Natural killer cell (primary cell): Measurements from ENCODE around the gene PRSS35. TPM values are rescaled to one million over a fixed set of nuclear protein-coding genes. Genes with fewer than 3 reads are reported as not detected.

Experiments
- ATAC-seq, 3 donors: fragments of 150-1000 bp in 2 of 3; fragments of 200-7000 bp in 1 of 3; cut with Tn5 transposase; 1 replicate in 1 of 3; 2 replicates in 2 of 3; pipeline ENCODE4 v1.10.0; 2021; ENCODE audit warnings: mild to moderate bottlenecking in 2 of 3, moderate library complexity in 2 of 3
- DNase-seq, 2 donors: peaks; one replicate each; pipeline versions ENCODE4 v3.0.0 to v3.0.0-alpha.2; 2013 to 2021; ENCODE audit warnings: mixed read lengths in 1 of 2
- H3K27ac ChIP-seq: one replicate; pipeline ENCODE4 v1.5.1; 2013; ENCODE audit warnings: mild to moderate bottlenecking, low read length
- H3K27me3 ChIP-seq: one replicate; pipeline ENCODE4 v1.6.1; 2013; ENCODE audit warnings: low read length; ENCODE audit not compliant: control insufficient read depth, insufficient read depth
- H3K36me3 ChIP-seq: one replicate; pipeline ENCODE4 v1.6.1; 2013; ENCODE audit warnings: low read length; ENCODE audit not compliant: control insufficient read depth, insufficient read depth
- H3K4me1 ChIP-seq: one replicate; pipeline ENCODE4 v1.6.1; 2013; ENCODE audit warnings: low read length; ENCODE audit not compliant: control insufficient read depth, insufficient read depth
- H3K4me3 ChIP-seq: one replicate; pipeline ENCODE4 v1.5.1; 2013; ENCODE audit warnings: low read length
- H3K9me3 ChIP-seq: one replicate; pipeline ENCODE4 v1.6.1; 2013; ENCODE audit warnings: low read length; ENCODE audit not compliant: control insufficient read depth, insufficient read depth
- H3K27ac Mint-ChIP-seq, 2 donors: one replicate each; pipeline ENCODE4 v1.8.0; 2022; ENCODE audit warnings: mild to moderate bottlenecking in 2 of 2, mixed read lengths in 2 of 2, moderate library complexity in 1 of 2
- H3K27me3 Mint-ChIP-seq, 2 donors: one replicate each; pipeline ENCODE4 v1.8.0; 2022; ENCODE audit warnings: low read depth in 2 of 2, mixed read lengths in 2 of 2
- H3K36me3 Mint-ChIP-seq: one replicate; pipeline ENCODE4 v1.8.0; 2022; ENCODE audit warnings: mixed read lengths
- H3K4me1 Mint-ChIP-seq, 2 donors: one replicate each; pipeline ENCODE4 v1.8.0; 2022; ENCODE audit warnings: mixed read lengths in 2 of 2
- H3K4me3 Mint-ChIP-seq: one replicate; pipeline ENCODE4 v1.8.0; 2022; ENCODE audit warnings: mild to moderate bottlenecking, moderate library complexity, mixed read lengths
- H3K9me3 Mint-ChIP-seq, 2 donors: one replicate each; pipeline ENCODE4 v1.8.0; 2022; ENCODE audit warnings: mixed read lengths in 2 of 2
- WGBS: methylation state at CpG from one replicate; pipeline ENCODE4 v1.1.7; 2013; ENCODE audit warnings: missing lambda C conversion rate; ENCODE audit not compliant: insufficient coverage; 5-methylcytosine and 5-hydroxymethylcytosine counted together
- intact Hi-C: fragments of 100-400 bp; cut with micrococcal nuclease; formaldehyde crosslinking; loops from one replicate; pipeline ENCODE4 v1.14.2; 2022
- total RNA-seq, 4 donors: library from RNA; stranded (reverse); fragments of 120-200 nt in 1 of 4; gene quantifications; one replicate each; pipeline versions ENCODE4 v1.2.3 to v1.2.4, GENCODE V29; 2013 to 2022
- TF ChIP-seq, protein P1 (sequence below): fragments of 200-600 bp; IDR thresholded peaks from one replicate; pipeline ENCODE4 v1.8.0; 2022; ENCODE audit warnings: antibody characterized with exemption

PRSS35 gene
- total RNA-seq, 3 donors from 2014 or later (not counting 1 experiment from before 2014, with no cell fraction given), result not detected

- Histone ChIP-seq H3K4me1 (peaks cover 10% of the 10 kb centered on the region), H3K36me3 (no peaks in the 10 kb centered on the region), H3K27me3 (peaks cover 6% of the 10 kb centered on the region), H3K4me3 (no peak overlapping the region), H3K9me3 (no peaks in the 10 kb centered on the region), H3K27ac (no peak overlapping the region)
- TF ChIP-seq, protein P1, sequence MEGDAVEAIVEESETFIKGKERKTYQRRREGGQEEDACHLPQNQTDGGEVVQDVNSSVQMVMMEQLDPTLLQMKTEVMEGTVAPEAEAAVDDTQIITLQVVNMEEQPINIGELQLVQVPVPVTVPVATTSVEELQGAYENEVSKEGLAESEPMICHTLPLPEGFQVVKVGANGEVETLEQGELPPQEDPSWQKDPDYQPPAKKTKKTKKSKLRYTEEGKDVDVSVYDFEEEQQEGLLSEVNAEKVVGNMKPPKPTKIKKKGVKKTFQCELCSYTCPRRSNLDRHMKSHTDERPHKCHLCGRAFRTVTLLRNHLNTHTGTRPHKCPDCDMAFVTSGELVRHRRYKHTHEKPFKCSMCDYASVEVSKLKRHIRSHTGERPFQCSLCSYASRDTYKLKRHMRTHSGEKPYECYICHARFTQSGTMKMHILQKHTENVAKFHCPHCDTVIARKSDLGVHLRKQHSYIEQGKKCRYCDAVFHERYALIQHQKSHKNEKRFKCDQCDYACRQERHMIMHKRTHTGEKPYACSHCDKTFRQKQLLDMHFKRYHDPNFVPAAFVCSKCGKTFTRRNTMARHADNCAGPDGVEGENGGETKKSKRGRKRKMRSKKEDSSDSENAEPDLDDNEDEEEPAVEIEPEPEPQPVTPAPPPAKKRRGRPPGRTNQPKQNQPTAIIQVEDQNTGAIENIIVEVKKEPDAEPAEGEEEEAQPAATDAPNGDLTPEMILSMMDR, result no peak
- Mint-ChIP-seq H3K27ac (no peak overlapping the region), H3K4me1 (peaks cover 10 to 17% of the 10 kb centered on the region in 2 donors), H3K9me3 (no peaks in the 10 kb centered on the region), H3K27me3 (peaks cover 29 to 38% of the 10 kb centered on the region in 2 donors), H3K4me3 (peak overlapping the region; percentile 40), H3K36me3 (no peaks in the 10 kb centered on the region)
- DNase-seq (no peak), ATAC-seq (no peak)
- intact Hi-C loops, result loop anchor here (5.0 kb wide), 1 partner anchor 94 kb away; no protein-coding TSS in a partner anchor
- 89% methylated on average over 8 of the region's 8 CpGs for WGBS
These were observed 1.1 kb upstream of the PRSS35 start for GRCh38 chr6:83511266-83511665.

DNA sequence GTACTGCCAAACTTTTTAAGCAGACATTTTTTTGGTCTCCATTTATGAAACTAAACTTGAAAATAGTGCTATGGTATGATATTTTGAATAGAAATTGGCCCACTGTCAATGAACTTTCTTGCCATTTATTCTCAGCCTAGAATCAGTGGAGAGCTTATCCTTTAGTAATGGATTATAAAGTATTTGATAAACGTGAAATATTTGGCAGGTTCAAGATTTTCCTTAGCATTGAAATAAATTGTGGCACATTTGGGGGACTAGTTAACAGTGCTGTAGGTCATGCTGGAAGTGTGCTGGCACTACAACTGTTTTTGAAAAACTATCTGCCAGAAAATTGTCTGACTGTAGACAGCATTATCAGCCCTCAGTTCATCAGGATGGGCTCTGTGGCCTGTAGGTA, 2.1 kb downstream of the PRSS35 start:
- H3K27ac Mint-ChIP-seq, result no peak overlapping the region
- WGBS, result 88% methylated on average over 1 of the region's 1 CpG
- intact Hi-C loops, result loop anchor here (2.0 to 5.0 kb wide), 2 partner anchors 97 to 448 kb away; partner anchors contain the start of gene DOP1A
- no peaks in the 10 kb centered on the region for H3K36me3 ChIP-seq
- ATAC-seq, result peak in 1 of 3 donors; percentile 9
- no peaks in the 10 kb centered on the region for H3K9me3 Mint-ChIP-seq
- DNase-seq, result no peak
- H3K27ac ChIP-seq, result no peak overlapping the region
- no peaks in the 10 kb centered on the region for H3K36me3 Mint-ChIP-seq
- no peaks in the 10 kb centered on the region for H3K9me3 ChIP-seq
- peaks cover 29 to 56% of the 10 kb centered on the region in 2 donors for H3K27me3 Mint-ChIP-seq
- H3K4me3 ChIP-seq, result no peak overlapping the region
- H3K4me1 Mint-ChIP-seq, result peaks cover 10 to 17% of the 10 kb centered on the region in 2 donors
- no peak overlapping the region for H3K4me3 Mint-ChIP-seq
- peaks cover 10% of the 10 kb centered on the region for H3K4me1 ChIP-seq
- H3K27me3 ChIP-seq, result peaks cover 6% of the 10 kb centered on the region
- TF ChIP-seq, protein P1, result no peak

DNA sequence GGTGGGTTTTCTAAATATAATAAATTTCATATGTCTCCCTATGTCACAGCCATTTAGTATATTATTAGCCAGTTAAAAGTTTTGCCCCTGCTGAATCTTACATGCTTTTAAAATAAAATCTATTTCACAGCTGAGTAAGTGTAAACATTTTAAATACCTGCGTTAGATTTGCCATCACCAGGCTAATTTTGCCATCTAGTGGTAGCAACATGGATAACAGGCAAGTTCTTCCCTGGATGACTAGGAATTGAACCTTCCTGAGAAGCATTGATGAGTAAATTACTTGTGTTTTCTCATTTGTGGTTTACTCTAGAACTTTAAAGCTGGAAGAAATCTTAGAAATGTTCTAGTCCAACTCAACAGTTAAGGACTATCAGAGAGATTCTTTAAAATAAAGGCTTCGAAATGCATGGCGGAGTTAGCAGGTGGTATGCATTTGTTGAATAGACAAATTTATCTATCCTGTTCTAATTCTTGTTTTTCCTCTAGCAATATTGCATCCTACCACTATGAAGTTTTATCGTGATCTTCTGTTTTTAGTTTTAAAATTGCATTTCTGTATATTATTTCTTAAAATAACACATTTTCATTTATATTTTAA, 2.6 kb downstream of the PRSS35 start:
- no peak overlapping the region for H3K4me3 ChIP-seq
- Mint-ChIP-seq H3K36me3 (no peaks in the 10 kb centered on the region), H3K4me3 (no peak overlapping the region), H3K27ac (no peak overlapping the region), H3K4me1 (peaks cover 10 to 17% of the 10 kb centered on the region in 2 donors), H3K27me3 (peaks cover 29 to 56% of the 10 kb centered on the region in 2 donors), H3K9me3 (no peaks in the 10 kb centered on the region)
- intact Hi-C loops, result loop anchor here (1.0 to 5.0 kb wide), 3 partner anchors 98 to 448 kb away; partner anchors contain the start of gene DOP1A
- no peak overlapping the region for H3K27ac ChIP-seq
- TF ChIP-seq, protein P1, result peak; percentile 81
- no peaks in the 10 kb centered on the region for H3K9me3 ChIP-seq
- WGBS, result 0% methylated on average over 1 of the region's 4 CpGs
- H3K36me3 ChIP-seq, result no peaks in the 10 kb centered on the region
- ATAC-seq (peak; percentile 52 to 61 (median 54)), DNase-seq (peak in 1 of 2 donors; percentile 59)
- peaks cover 10% of the 10 kb centered on the region for H3K4me1 ChIP-seq
- peaks cover 6% of the 10 kb centered on the region for H3K27me3 ChIP-seq
